ENCODE data around the gene TRIM38.

TRIM38 gene

DNA sequence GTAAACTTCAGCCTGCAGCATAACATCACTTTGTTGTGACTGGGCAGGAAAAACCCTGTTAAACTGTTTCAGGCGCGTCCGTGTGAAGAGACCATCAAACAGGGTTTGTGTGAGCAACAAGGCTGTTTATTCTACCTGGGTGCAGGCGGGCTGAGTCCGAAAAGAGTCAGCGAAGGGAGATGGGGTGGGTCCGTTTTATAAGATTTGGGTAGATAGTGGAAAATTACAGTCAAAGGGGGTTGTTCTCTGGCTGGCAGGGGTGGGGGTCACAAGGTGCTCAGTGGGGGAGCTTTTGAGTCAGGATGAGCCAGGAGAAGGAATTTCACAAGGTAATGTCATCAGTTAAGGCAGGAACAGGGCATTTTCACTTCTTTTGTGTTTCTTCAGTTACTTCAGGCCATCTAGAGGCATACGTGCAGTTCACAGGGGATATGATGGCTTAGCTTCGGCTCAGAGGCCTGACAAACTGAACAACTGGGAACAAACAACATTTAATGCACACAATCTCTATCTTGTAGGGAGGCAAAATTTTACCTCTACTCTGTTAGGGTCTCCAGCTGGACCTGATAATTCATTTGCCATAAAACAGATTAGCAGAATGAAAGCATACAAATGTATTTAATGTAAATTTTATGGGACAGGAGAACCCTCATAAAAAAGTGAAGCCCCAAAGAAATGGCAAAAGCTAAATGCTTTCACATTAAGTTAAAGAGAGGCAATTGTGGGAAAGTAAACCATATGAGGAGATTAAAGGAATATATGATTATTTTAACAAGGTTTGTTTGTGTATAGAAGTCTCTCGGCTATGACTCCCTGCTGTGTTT is 66.4 kb downstream of the TRIM38 start:
- no peak for DNase-seq

DNA sequence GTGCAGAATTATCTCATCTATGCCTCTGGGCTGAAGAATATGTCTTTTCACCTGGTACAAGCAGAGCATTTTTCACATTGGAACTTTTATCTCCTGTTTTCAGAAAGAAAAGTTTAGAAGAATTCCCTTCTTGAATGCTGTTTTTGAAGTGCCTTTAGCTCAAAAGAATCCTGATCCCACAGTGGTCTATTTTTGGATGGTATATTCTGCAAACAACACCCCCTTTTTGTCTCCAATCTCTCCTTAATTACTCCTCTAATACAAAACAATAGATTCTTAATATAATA is 66.9 kb downstream of the TRIM38 start:
- DNase-seq: no peak

- no peak for DNase-seq
Observed at GRCh38 chr6:26029857-26030653, 67.5 kb downstream of the TRIM38 start.

GRCh38 chr6:26030716-26031115 is 68.1 kb downstream of the TRIM38 start:
- no peak for DNase-seq

DNA sequence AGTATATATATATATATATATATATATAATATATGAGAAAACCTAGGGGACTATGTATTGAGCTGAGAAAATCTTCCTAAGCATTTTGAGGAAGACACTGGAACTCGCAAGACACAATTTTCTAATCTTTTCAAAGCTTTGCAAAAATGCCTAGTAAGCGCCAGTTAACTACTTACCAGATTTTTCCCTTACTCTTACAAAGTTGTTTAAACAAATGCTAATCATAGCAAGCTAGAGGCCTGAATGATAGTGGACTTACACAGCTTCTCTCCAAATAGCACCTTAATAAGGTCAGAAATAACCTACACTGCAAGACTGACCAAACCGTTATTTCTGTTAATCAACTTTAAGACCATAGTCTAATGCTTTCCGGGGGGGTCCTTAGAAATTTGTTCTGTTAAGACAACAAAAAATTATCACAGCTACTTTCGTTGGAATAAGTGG is 68.6 kb downstream of the TRIM38 start:
- DNase-seq: no peak

DNA sequence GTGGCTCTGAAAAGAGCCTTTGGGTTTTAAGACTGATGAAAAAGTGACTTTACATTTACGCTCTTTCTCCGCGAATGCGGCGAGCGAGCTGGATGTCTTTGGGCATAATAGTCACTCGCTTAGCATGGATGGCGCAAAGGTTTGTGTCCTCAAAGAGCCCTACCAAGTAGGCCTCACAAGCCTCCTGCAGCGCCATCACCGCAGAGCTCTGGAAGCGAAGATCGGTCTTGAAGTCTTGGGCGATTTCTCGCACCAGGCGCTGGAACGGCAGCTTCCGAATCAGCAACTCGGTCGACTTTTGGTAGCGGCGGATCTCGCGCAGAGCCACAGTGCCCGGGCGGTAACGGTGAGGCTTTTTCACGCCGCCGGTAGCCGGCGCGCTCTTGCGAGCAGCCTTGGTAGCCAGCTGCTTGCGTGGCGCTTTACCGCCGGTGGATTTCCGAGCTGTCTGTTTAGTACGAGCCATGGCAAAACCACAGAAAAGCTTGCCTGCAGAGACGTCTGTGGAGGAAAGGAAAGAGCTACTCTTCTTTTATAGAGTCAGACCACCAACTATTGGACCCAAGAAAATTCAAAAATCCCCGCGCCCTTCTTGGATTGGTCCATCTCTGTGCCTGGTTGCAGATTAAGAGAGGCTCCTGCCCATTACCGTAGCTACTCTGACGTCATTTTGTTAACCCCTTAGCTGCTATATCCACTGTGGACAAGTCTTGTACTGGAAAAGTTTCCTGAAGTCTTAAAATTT is 69.2 kb downstream of the TRIM38 start:
- peak; percentile 78 to 85 for DNase-seq

GRCh38 chr6:26032340-26033084 is 69.9 kb downstream of the TRIM38 start:
- DNase-seq: peak in 1 of 2 donors; percentile 42

DNA sequence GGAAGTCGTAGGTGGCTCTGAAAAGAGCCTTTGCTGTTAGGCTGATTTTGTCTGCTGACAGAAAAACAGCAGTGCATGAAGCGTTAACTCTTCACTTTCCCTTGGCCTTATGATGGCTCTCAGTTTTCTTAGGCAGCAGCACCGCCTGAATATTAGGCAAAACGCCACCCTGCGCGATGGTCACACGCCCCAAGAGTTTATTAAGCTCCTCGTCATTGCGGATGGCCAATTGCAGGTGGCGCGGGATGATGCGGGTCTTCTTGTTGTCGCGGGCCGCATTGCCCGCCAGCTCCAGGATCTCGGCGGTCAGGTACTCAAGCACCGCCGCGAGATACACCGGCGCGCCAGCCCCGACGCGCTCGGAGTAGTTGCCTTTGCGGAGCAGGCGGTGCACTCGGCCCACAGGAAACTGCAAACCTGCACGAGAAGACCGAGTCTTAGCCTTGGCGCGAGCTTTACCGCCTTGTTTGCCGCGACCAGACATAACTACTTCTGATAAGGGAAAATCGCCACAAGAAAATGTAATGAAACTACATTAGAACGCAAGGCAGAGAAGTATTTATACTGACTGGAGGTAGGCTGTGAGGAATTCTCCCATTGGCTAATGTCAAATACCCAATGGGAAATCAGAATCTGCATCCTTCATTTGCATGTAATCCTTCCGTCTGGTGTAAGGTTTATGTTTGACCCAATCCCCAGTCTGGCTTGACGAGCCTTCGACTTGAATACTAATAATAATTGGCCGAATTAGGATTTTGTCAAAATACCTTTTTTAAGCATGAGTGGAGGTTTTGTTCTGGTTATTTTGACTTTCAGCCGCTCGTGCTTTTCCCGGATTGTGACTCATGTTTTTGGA is 70.7 kb downstream of the TRIM38 start:
- DNase-seq: peak; percentile 65 to 69

DNA sequence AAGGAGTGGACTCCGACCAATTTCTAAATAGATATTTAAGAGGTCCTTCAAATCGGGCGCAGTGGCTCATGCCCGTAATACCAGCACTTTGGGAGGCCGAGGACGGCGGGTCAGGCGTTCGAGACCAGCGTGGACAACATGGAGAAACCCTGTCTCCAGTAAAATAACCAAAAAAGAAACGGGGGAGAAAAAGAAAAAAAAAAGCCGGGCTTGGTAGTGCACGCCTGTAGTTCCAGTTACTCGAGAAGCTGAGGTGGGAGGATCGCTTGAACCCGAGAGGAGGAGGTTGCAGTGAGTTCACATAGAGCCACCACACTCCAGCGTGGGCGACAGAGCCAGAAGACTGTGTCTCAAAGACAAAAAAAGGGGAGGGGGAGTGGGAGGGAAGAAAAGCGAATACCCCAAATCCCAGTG is 71.3 kb downstream of the TRIM38 start:
- peak in 1 of 2 donors; percentile 56 for DNase-seq

GRCh38 chr6:26034905-26035304 is 72.3 kb downstream of the TRIM38 start:
- DNase-seq: no peak
